Kidney epithelial cell (primary cell): Measurements from ENCODE around the gene PCP4. TPM values are rescaled to one million over a fixed set of nuclear protein-coding genes. Genes with fewer than 3 reads are reported as not detected.

Source experiments
- DNase-seq: peaks from one replicate; pipeline ENCODE4 v3.0.0-alpha.2; 2010; ENCODE audit warnings: low read depth
- H3K27me3 ChIP-seq: 2 replicates; pipeline ENCODE4 v1.6.0; 2011; ENCODE audit warnings: low read length; ENCODE audit not compliant: control insufficient read depth, insufficient read depth
- H3K36me3 ChIP-seq: 2 replicates; pipeline ENCODE4 v1.5.1; 2011; ENCODE audit warnings: low read length; ENCODE audit not compliant: control insufficient read depth, insufficient read depth
- H3K4me3 ChIP-seq: 2 replicates; pipeline ENCODE4 v1.5.1; 2011; ENCODE audit warnings: low read depth, mild to moderate bottlenecking, control low read depth, low read length
- total RNA-seq: library from RNA; depleted of rRNA; stranded (reverse); fragments of >200 nt; gene quantifications from 2 replicates; pipeline ENCODE4 v1.2.3, GENCODE V29; 2015
- TF ChIP-seq, protein P1 (sequence below): IDR thresholded peaks from 2 replicates; pipeline ENCODE4 v1.5.1; 2011; ENCODE audit warnings: mild to moderate bottlenecking, moderate library complexity, low read length, control low read depth, inconsistent platforms; ENCODE audit not compliant: insufficient read depth, poor library complexity, severe bottlenecking

PCP4 gene
- 1.2 TPM in 1 of 2 replicates, not detected in the other for total RNA-seq

DNA sequence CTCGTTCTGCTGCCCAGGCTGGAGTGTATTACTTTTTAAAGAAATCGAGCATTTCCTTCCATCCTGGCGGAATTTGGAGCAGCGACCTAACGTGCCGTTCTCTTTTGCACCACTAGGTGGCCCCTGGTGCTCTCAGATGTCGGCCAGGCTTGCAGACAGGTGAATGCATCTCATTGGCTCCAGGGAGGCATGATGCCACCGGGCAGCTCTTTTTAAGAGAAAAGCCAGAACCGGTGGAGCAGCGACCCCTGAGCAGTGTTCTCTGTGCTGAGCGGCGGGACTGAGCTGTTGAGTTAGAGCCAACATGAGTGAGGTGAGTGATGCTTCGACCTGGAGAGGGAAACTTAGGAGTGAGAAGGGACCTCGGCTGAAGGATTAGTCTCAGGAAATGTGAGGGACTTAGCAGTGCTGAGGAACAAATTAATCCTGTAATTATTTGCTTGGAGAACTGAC is at the start of gene PCP4:
Gene PCP4, plus strand, starts transcription at position 241 of the 453 bp plus-strand sequence. Its CDS starts 64 bp downstream, at position 305.
- H3K27me3 ChIP-seq: peaks cover 15% of the 10 kb centered on the region
- no peak for DNase-seq
- TF ChIP-seq, protein P1, sequence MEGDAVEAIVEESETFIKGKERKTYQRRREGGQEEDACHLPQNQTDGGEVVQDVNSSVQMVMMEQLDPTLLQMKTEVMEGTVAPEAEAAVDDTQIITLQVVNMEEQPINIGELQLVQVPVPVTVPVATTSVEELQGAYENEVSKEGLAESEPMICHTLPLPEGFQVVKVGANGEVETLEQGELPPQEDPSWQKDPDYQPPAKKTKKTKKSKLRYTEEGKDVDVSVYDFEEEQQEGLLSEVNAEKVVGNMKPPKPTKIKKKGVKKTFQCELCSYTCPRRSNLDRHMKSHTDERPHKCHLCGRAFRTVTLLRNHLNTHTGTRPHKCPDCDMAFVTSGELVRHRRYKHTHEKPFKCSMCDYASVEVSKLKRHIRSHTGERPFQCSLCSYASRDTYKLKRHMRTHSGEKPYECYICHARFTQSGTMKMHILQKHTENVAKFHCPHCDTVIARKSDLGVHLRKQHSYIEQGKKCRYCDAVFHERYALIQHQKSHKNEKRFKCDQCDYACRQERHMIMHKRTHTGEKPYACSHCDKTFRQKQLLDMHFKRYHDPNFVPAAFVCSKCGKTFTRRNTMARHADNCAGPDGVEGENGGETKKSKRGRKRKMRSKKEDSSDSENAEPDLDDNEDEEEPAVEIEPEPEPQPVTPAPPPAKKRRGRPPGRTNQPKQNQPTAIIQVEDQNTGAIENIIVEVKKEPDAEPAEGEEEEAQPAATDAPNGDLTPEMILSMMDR: peak; percentile 93
- no peak within 1 kb of the TSS for H3K4me3 ChIP-seq
- H3K36me3 ChIP-seq: no peaks in the 10 kb centered on the region

DNA sequence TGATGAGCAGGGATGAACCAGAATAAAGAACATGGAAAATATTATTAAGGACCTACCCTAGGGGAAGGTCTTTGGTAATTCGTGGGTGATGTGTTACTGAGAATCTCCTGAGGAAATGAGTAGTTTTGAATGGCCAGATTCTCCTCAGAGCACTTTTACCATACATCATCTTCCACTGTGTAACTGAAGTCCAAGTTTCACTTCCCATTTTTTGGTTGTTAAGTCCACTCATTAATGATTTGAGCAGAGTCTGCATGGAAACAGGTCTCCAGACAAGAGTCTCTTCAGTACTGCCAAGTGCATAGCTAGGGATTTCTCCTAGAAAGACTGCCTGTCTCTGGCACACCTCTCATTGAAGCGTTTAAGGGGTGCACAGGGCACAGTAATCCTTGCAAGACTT is 48.7 kb upstream of the PCP4 start:
- TF ChIP-seq, protein P1: no peak
- no peak for DNase-seq
- Histone ChIP-seq H3K36me3 (no peaks in the 10 kb centered on the region), H3K4me3 (no peak overlapping the region), H3K27me3 (no peaks in the 10 kb centered on the region)

DNA sequence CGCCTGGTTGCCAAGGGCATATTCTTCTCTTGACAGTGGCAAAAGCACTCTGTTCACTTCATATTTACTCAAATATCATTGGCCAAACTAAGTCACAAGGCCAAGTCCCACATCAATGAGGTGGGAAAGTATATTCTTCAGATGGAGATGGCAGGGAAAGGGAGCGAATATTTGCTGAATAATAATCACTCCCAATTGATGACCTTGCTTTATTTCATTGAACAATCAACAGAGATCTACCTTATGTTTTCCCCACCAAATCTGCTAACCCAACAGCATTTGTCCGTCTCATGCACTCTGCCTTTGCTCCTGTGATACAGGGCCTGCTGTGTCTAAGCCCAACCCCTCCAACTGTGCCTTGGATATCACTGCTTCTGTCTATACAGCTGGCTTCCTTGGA is 45.2 kb upstream of the PCP4 start:
- H3K27me3 ChIP-seq: no peaks in the 10 kb centered on the region
- no peak overlapping the region for H3K4me3 ChIP-seq
- no peak for DNase-seq
- TF ChIP-seq, protein P1: no peak
- no peaks in the 10 kb centered on the region for H3K36me3 ChIP-seq

DNA sequence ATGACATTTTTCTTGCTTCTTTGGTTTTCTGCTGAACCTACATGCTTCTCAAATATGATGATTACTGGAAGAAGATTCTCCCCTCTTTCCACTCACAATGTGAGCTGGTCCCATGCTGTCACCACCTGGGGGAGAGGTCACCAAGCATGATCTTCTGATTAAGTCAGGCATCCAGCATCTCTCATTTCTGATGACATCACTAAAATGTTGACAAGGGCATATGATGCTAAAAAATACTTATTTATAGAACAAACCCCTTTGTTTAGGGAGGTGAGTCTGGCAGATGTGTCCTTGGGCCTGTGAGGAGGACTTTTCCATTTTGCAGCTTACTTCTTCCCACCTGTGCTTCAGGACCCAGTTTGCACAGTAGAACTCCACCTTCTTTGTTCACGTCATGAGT is 42.0 kb upstream of the PCP4 start:
- Histone ChIP-seq H3K36me3 (no peaks in the 10 kb centered on the region), H3K27me3 (no peaks in the 10 kb centered on the region), H3K4me3 (no peak overlapping the region)
- DNase-seq: no peak
- TF ChIP-seq, protein P1: no peak

DNA sequence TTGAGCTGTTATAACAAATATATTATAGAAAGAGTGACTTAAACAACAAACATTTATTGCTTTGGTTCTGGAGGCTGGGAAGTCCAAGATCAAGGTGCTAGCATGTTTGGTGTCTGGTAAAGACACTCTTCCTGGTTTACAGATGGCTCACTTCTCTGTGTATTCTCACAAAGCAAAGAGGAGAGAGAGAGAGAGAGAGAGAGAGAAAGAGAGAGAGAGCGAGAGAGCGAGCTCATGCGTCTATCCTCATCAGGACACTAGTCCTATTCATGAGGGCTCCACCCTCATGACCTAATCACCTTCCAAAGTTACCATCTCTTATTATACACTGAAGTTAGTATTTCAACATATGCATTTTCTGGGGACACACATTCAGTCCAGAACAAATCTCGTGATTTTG is 32.7 kb upstream of the PCP4 start:
- TF ChIP-seq, protein P1: no peak
- Histone ChIP-seq H3K27me3 (no peaks in the 10 kb centered on the region), H3K4me3 (no peak overlapping the region), H3K36me3 (no peaks in the 10 kb centered on the region)
- DNase-seq: no peak

DNA sequence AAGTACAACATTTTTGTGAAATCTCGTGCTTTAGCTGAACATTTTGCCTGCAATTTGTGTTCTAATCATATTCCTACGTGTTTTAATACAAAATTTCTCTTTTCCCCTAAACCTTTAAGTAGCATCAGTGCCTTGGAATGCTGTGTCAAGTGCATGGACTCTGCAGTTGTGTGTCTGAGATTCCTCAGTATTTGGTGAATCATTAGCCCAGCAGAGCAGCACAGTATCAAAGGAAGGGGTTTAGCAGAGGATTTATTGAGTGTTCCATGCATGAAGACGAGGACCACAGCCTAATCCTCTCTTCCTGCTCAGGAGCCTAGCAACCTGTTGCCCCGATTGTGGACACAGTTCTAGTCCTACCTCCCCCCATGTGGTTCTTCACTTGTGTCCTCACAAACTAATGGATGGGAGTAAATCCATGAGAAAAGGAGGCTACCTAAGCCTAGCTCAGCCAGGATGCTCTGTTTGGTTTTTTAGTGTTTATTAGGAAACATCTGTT is 29.3 kb upstream of the PCP4 start:
- Histone ChIP-seq H3K4me3 (no peak overlapping the region), H3K36me3 (no peaks in the 10 kb centered on the region), H3K27me3 (no peaks in the 10 kb centered on the region)
- TF ChIP-seq, protein P1: no peak
- no peak for DNase-seq
